Smooth muscle cell (in vitro differentiated cells): ENCODE data around the gene SRPRA. TPM values are rescaled to one million over a fixed set of nuclear protein-coding genes. Genes with fewer than 3 reads are reported as not detected.

Experiments
- DNase-seq: peaks from one replicate; lab custom pipeline; 2025; ENCODE audit not compliant: unreplicated experiment; lab: John Stamatoyannopoulos, UW
- H2AFZ ChIP-seq: fragments of 200-600 bp; sonication (generic); 2 replicates; pipeline ENCODE4 v1.6.0; 2016; ENCODE audit warnings: antibody characterized with exemption, low read depth, mild to moderate bottlenecking
- H3F3A ChIP-seq: fragments of 200-600 bp; sonication (generic); 2 replicates; pipeline ENCODE4 v1.6.0; 2017; ENCODE audit warnings: antibody characterized with exemption, low read depth
- H3K27ac ChIP-seq: fragments of 200-600 bp; sonication (generic); 2 replicates; pipeline ENCODE4 v1.5.1; 2016; ENCODE audit warnings: low read depth, mild to moderate bottlenecking
- H3K27me3 ChIP-seq: fragments of 200-600 bp; sonication (generic); 2 replicates; pipeline ENCODE4 v1.6.1; 2016; ENCODE audit warnings: low read depth, mild to moderate bottlenecking
- H3K36me3 ChIP-seq: fragments of 200-600 bp; sonication (generic); 2 replicates; pipeline ENCODE4 v1.5.1; 2016; ENCODE audit warnings: low read depth
- H3K4me1 ChIP-seq: fragments of 200-600 bp; sonication (generic); 2 replicates; pipeline ENCODE4 v1.5.1; 2016; ENCODE audit warnings: low read depth
- H3K4me2 ChIP-seq: fragments of 200-600 bp; sonication (generic); 2 replicates; pipeline ENCODE4 v1.6.0; 2016; ENCODE audit warnings: mild to moderate bottlenecking
- H3K4me3 ChIP-seq: fragments of 200-600 bp; sonication (generic); 2 replicates; pipeline ENCODE4 v1.5.1; 2016; ENCODE audit warnings: mild to moderate bottlenecking
- H3K79me2 ChIP-seq: fragments of 200-600 bp; sonication (generic); 2 replicates; pipeline ENCODE4 v1.6.0; 2016; ENCODE audit warnings: low read depth, mild to moderate bottlenecking
- H3K9ac ChIP-seq: fragments of 200-600 bp; sonication (generic); 2 replicates; pipeline ENCODE4 v1.6.0; 2016; ENCODE audit warnings: low read depth
- H3K9me3 ChIP-seq: fragments of 200-600 bp; sonication (generic); replicated peaks from 2 replicates; pipeline ENCODE4 v1.5.1; 2016; ENCODE audit warnings: low read depth
- H4K20me1 ChIP-seq: fragments of 200-600 bp; sonication (generic); 2 replicates; pipeline ENCODE4 v1.6.0; 2016; ENCODE audit warnings: low read depth
- CTCF ChIP-seq: fragments of 200-600 bp; sonication (generic); IDR thresholded peaks from 2 replicates; pipeline ENCODE4 v1.5.1; 2017; ENCODE audit warnings: borderline replicate concordance, mild to moderate bottlenecking, antibody characterized with exemption; ENCODE audit not compliant: insufficient read depth, poor library complexity, severe bottlenecking
- WGBS: methylation state at CpG from one replicate; pipeline ENCODE4 v1.1.7; 2016; ENCODE audit warnings: low lambda C conversion rate; 5-methylcytosine and 5-hydroxymethylcytosine counted together
- polyA plus RNA-seq: library from polyadenylated mRNA; unstranded; fragments of >200 nt; fragmentation: Nextera tagmentation; extraction: Ambion mirVana; gene quantifications from 2 replicates; pipeline ENCODE4 v1.2.1, GENCODE V29; 2016
- total RNA-seq: library from RNA; depleted of rRNA; stranded (reverse); fragments of >200 nt; gene quantifications from 2 replicates; pipeline ENCODE4 v1.2.3, GENCODE V29; 2014

SRPRA gene
- total and polyA plus RNA-seq, 2 experiments from 2014 or later: 106 to 115 TPM

GRCh38 chr11:126305699-126306098 is 37.0 kb upstream of the SRPRA start:
- no peak overlapping the region for H3K27ac ChIP-seq
- H3K4me1 ChIP-seq: peaks cover 15% of the 10 kb centered on the region
- peaks cover 7% of the 10 kb centered on the region for H3F3A ChIP-seq
- H3K79me2 ChIP-seq: peaks cover 3% of the 10 kb centered on the region
- no peaks in the 10 kb centered on the region for H3K36me3 ChIP-seq
- no peak overlapping the region for H3K4me3 ChIP-seq
- DNase-seq: no peak
- TF ChIP-seq CTCF: no peak
- no peaks in the 10 kb centered on the region for H3K9me3 ChIP-seq
- H2AFZ ChIP-seq: no peak overlapping the region
- H4K20me1 ChIP-seq: no peaks in the 10 kb centered on the region
- no peaks in the 10 kb centered on the region for H3K27me3 ChIP-seq
- no peak overlapping the region for H3K9ac ChIP-seq
- H3K4me2 ChIP-seq: no peak overlapping the region
- 88% methylated on average over 4 of the region's 4 CpGs for WGBS

DNA sequence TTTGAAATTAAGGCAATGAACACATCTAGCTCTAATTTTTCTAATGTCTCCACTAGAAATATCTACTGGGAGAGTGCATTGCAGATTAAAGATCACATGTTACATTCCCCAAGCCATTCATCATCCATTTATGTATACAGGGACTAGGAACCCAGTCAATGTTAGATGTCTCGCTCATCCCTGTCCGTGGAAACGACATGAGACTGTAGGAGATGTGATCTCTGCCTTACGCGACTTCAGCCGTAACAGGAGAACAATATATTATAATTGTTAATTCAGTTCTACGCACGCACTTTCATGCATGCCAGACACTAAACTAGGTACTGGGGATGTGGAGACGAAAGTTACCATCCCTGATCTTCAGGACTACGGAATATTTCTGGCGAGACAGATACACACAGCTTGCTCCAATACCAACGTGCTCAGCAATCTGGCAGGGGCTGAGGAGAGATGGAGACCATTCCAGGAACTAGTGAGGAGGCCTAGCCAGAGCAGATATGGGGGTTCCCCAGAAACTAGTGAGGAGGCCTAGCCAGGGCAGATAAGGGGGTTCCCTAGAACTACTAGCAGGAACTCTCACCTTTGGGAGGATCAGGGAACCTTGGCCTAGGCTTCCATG is 35.9 kb upstream of the SRPRA start:
- H3F3A ChIP-seq: peaks cover 7% of the 10 kb centered on the region
- H3K4me2 ChIP-seq: peak overlapping the region; percentile 85
- H3K27ac ChIP-seq: peak overlapping the region; percentile 64
- TF ChIP-seq CTCF: no peak
- H3K4me3 ChIP-seq: peak overlapping the region; percentile 61
- peak overlapping the region; percentile 87 for H2AFZ ChIP-seq
- WGBS: 65% methylated on average over 12 of the region's 12 CpGs
- H3K9ac ChIP-seq: no peak overlapping the region
- no peak for DNase-seq
- H3K36me3 ChIP-seq: no peaks in the 10 kb centered on the region
- H3K27me3 ChIP-seq: no peaks in the 10 kb centered on the region
- H4K20me1 ChIP-seq: no peaks in the 10 kb centered on the region
- no peaks in the 10 kb centered on the region for H3K9me3 ChIP-seq
- H3K4me1 ChIP-seq: peaks cover 14% of the 10 kb centered on the region
- peaks cover 3% of the 10 kb centered on the region for H3K79me2 ChIP-seq

DNA sequence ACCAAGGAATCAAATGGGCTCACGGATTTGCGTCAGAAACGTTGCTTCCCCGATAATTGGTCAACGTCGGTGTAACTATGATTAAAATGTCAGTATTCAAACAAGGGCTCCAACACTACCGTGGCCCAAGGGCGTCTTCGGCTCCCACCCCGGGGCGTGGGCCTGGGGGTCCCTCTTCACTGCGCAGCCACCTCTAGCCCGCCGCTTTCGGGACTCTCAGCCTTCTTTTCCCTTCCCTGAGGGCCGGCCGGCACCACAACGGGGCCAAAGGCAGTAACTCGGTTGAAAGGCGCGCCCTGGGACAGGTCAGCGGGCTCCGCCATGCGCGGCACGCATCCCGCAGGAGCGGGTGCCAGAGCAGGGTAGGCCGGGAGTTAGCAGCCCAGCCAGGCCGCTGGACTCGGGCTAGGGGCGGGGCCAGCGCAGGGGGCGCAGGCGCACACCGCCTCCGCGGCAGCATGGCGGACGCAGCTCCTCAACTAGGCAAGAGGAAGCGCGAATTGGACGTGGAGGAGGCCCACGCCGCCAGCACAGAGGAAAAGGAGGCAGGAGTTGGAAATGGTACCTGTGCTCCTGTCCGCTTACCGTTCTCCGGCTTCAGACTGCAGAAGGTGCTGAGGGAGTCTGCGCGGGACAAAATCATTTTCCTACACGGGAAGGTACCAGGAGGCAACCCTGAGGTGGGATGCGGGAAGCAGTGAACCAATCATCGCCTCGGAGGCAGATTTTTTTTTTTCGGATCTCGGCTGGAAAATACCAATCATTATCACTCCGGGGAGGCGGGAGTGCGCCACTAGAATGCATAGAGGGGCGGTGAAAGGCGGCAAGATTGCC is 35.1 kb upstream of the SRPRA start, which contains the start of gene DCPS:
Gene DCPS, plus strand, starts transcription at position 438 of the 834 bp plus-strand sequence. Its CDS starts 21 bp downstream, at position 459.
- Histone ChIP-seq H3K4me2 (peak within 1 kb of the TSS; percentile 85), H3K27ac (peak within 1 kb of the TSS; percentile 64), H3K27me3 (no peaks in the 10 kb centered on the region), H3K79me2 (peaks cover 3% of the 10 kb centered on the region), H3F3A (peaks cover 7% of the 10 kb centered on the region), H3K9ac (peak within 1 kb of the TSS; percentile 73), H3K4me1 (peaks cover 14% of the 10 kb centered on the region), H3K9me3 (no peaks in the 10 kb centered on the region), H4K20me1 (no peaks in the 10 kb centered on the region), H2AFZ (peak within 1 kb of the TSS; percentile 87), H3K36me3 (no peaks in the 10 kb centered on the region), H3K4me3 (peak within 1 kb of the TSS; percentile 61)
- 3% methylated on average over 60 of the region's 61 CpGs for WGBS
- no peak for TF ChIP-seq CTCF
- DNase-seq: peak; percentile 75
